Body of pancreas (tissue), 4 donors: ENCODE data around the gene KMO.

Source experiments
- POLR2A ChIP-seq, 3 donors: fragments of 450-650 bp; IDR thresholded peaks; one replicate each; pipeline ENCODE4 v1.6.1; 2016; ENCODE audit warnings: antibody characterized with exemption in 3 of 3, mild to moderate bottlenecking in 2 of 3
- TF ChIP-seq, protein P1 (sequence below), 7 experiments: fragments of 450-650 bp in 4 of 7; fragments of 200-600 bp in 3 of 7; sonication (generic) in 3 of 7; IDR thresholded peaks; one replicate each; pipeline ENCODE4 v1.5.1; 2016 to 2019; ENCODE audit warnings: antibody characterized with exemption in 7 of 7

DNA sequence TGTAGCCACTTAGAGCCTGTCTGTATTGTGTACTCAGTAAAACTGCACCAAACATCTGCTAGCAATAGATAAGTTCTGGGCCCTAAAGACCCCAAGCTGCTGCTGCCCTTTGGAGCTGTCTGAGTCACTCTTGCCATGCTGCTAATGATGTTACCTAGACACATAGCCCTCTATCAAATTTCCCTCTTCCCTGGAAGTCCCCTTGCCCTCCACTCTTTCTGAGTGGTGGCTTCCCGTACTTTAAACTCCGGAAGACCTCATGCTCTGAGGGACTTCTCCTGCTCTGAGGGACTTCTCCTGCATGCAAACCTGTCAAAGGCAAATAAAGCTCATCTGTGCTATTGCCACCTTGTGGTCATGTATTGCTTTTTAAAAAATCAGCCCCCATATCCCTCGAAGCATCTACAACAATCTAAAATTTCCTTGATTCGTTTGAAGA lies 46.6 kb upstream of the KMO start:
- TF ChIP-seq, protein P1, sequence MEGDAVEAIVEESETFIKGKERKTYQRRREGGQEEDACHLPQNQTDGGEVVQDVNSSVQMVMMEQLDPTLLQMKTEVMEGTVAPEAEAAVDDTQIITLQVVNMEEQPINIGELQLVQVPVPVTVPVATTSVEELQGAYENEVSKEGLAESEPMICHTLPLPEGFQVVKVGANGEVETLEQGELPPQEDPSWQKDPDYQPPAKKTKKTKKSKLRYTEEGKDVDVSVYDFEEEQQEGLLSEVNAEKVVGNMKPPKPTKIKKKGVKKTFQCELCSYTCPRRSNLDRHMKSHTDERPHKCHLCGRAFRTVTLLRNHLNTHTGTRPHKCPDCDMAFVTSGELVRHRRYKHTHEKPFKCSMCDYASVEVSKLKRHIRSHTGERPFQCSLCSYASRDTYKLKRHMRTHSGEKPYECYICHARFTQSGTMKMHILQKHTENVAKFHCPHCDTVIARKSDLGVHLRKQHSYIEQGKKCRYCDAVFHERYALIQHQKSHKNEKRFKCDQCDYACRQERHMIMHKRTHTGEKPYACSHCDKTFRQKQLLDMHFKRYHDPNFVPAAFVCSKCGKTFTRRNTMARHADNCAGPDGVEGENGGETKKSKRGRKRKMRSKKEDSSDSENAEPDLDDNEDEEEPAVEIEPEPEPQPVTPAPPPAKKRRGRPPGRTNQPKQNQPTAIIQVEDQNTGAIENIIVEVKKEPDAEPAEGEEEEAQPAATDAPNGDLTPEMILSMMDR (IDR thresholded peaks at IDR 0.05) = peak in 2 of 7 experiments; percentile 22
- no peak for TF ChIP-seq POLR2A (IDR thresholded peaks at IDR 0.05)
